SK-N-SH treated with all-trans-retinoic acid at 6 μM for 48 hours (cell line): ENCODE data around the gene CBFA2T3.

ENCODE experiments used
- ATAC-seq: fragments of 200-7000 bp; cut with Tn5 transposase; 3 replicates; pipeline ENCODE4 v1.9.1; 2020; ENCODE audit warnings: mild to moderate bottlenecking, moderate library complexity
- ARNTL ChIP-seq: fragments of 450-650 bp; formaldehyde crosslinking; IDR thresholded peaks from 2 replicates; pipeline ENCODE4 v1.5.0; 2020; ENCODE audit warnings: low read depth, mild to moderate bottlenecking, moderate library complexity, borderline replicate concordance
- BACH2 ChIP-seq: fragments of 250-450 bp; sonication (Bioruptor Pico); IDR thresholded peaks from 2 replicates; pipeline ENCODE4 v1.9.0; 2021; ENCODE audit warnings: mild to moderate bottlenecking, borderline replicate concordance
- CREB5 ChIP-seq: fragments of 250-450 bp; sonication (Bioruptor Pico); IDR thresholded peaks from 2 replicates; pipeline ENCODE4 v1.5.1; 2020; ENCODE audit warnings: low read depth, mild to moderate bottlenecking, moderate library complexity
- CSDC2 ChIP-seq: fragments of 250-450 bp; sonication (Bioruptor Pico); IDR thresholded peaks from 2 replicates; pipeline ENCODE4 v1.5.0; 2020; ENCODE audit warnings: mild to moderate bottlenecking, moderate library complexity
- ESRRG ChIP-seq: fragments of 250-450 bp; sonication (Bioruptor Pico); IDR thresholded peaks from 2 replicates; pipeline ENCODE4 v1.6.1; 2021; ENCODE audit warnings: mild to moderate bottlenecking
- GLIS3 ChIP-seq: fragments of 250-450 bp; sonication (Bioruptor Pico); IDR thresholded peaks from 2 replicates; pipeline ENCODE4 v1.5.0; 2020; ENCODE audit warnings: mild to moderate bottlenecking, moderate library complexity
- ISL1 ChIP-seq: fragments of 250-450 bp; sonication (Bioruptor Pico); IDR thresholded peaks from 2 replicates; pipeline ENCODE4 v2.1.2; 2022; ENCODE audit warnings: mild to moderate bottlenecking, moderate library complexity
- OSR1 ChIP-seq: fragments of 250-450 bp; sonication (Bioruptor Pico); IDR thresholded peaks from 2 replicates; pipeline ENCODE4 v1.8.0; 2022; ENCODE audit warnings: moderate library complexity, mild to moderate bottlenecking, inconsistent platforms
- PPARA ChIP-seq: fragments of 250-450 bp; sonication (Bioruptor Pico); IDR thresholded peaks from 2 replicates; pipeline ENCODE4 v1.5.0; 2020; ENCODE audit warnings: mild to moderate bottlenecking, borderline replicate concordance
- RARB ChIP-seq: fragments of 250-450 bp; sonication (Bioruptor Pico); IDR thresholded peaks from 2 replicates; pipeline ENCODE4 v1.8.0; 2021; ENCODE audit warnings: mild to moderate bottlenecking, moderate library complexity
- SNAI2 ChIP-seq: fragments of 250-450 bp; sonication (Bioruptor Pico); IDR thresholded peaks from 2 replicates; pipeline ENCODE4 v1.5.0; 2020; ENCODE audit warnings: mild to moderate bottlenecking, moderate library complexity
- TCF4 ChIP-seq: fragments of 250-450 bp; sonication (Bioruptor Pico); IDR thresholded peaks from 2 replicates; pipeline ENCODE4 v1.8.0; 2021; ENCODE audit warnings: mild to moderate bottlenecking, moderate library complexity, borderline replicate concordance
- TOX ChIP-seq: fragments of 250-450 bp; sonication (Bioruptor Pico); IDR thresholded peaks from 2 replicates; pipeline ENCODE4 v1.8.0; 2021; ENCODE audit warnings: mild to moderate bottlenecking, moderate library complexity, borderline replicate concordance
- ZFP3 ChIP-seq: fragments of 250-450 bp; sonication (Bioruptor Pico); IDR thresholded peaks from 2 replicates; pipeline ENCODE4 v1.5.0; 2020; ENCODE audit warnings: mild to moderate bottlenecking, moderate library complexity
- ZFP30 ChIP-seq: fragments of 450-650 bp; formaldehyde crosslinking; IDR thresholded peaks from 2 replicates; pipeline ENCODE4 v1.5.0; 2022; ENCODE audit warnings: mild to moderate bottlenecking, moderate library complexity
- ZNF565 ChIP-seq: fragments of 450-650 bp; formaldehyde crosslinking; conservative IDR thresholded peaks from 2 replicates; pipeline ENCODE4 v1.5.0; 2020; ENCODE audit warnings: low read depth, mild to moderate bottlenecking, moderate library complexity
- ZNF70 ChIP-seq: fragments of 450-650 bp; formaldehyde crosslinking; IDR thresholded peaks from 2 replicates; pipeline ENCODE4 v1.5.0; 2020; ENCODE audit warnings: mild to moderate bottlenecking, moderate library complexity
- TF ChIP-seq, protein P1 (sequence below): fragments of 250-450 bp; sonication (Bioruptor Pico); IDR thresholded peaks from 2 replicates; pipeline ENCODE4 v1.8.0; 2021; ENCODE audit warnings: low read depth, mild to moderate bottlenecking, moderate library complexity, borderline replicate concordance
- TF ChIP-seq, protein P2 (sequence below): fragments of 250-450 bp; sonication (Bioruptor Pico); IDR thresholded peaks from 2 replicates; pipeline ENCODE4 v1.8.0; 2020; ENCODE audit warnings: mild to moderate bottlenecking, moderate library complexity, borderline replicate concordance
- TF ChIP-seq, protein P3 (sequence below): fragments of 250-450 bp; sonication (Bioruptor Pico); IDR thresholded peaks from 2 replicates; pipeline ENCODE4 v1.5.0; 2020; ENCODE audit warnings: mild to moderate bottlenecking, moderate library complexity

CBFA2T3 gene

DNA sequence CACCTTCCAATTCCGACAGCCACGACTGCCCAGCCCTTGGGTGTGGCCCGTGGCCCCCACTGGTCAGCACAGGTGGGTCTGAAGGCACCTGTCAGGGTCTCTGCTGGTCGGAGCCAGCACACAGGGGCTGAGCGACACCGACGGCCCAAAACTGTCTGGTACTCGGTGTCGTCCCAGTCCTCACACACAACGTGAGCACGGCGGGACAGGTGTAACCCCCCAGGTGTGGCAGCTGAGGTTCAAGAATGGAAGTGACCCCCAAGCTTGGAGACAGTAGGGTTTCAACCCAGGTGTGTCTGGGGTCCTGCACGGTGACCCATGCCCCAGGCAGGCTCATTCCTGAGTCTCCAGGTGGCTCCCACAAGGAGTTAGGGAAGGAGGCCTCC, 121.3 kb downstream of the CBFA2T3 start:
- TF ChIP-seq SNAI2 (CRISPR knock-in tag) = no peak
- no peak for TF ChIP-seq ZFP3 (CRISPR knock-in tag)
- no peak for TF ChIP-seq RARB (CRISPR knock-in tag)
- TF ChIP-seq CREB5 (CRISPR knock-in tag) = no peak
- TF ChIP-seq ESRRG (CRISPR knock-in tag) = no peak
- TF ChIP-seq GLIS3 (CRISPR knock-in tag) = no peak
- TF ChIP-seq BACH2 (CRISPR knock-in tag) = no peak
- TF ChIP-seq CSDC2 (CRISPR knock-in tag) = no peak
- TF ChIP-seq ZNF70 (CRISPR knock-in tag) = no peak
- TF ChIP-seq ISL1 (CRISPR knock-in tag) = no peak
- no peak for TF ChIP-seq ZNF565 (CRISPR knock-in tag)
- no peak for TF ChIP-seq TOX
- ATAC-seq = no peak

GRCh38 chr16:88855176-88855575, 121.8 kb downstream of the CBFA2T3 start:
- no peak for TF ChIP-seq ARNTL (CRISPR knock-in tag)
- TF ChIP-seq ISL1 (CRISPR knock-in tag) = no peak
- TF ChIP-seq ZFP3 (CRISPR knock-in tag) = no peak
- TF ChIP-seq, protein P1, sequence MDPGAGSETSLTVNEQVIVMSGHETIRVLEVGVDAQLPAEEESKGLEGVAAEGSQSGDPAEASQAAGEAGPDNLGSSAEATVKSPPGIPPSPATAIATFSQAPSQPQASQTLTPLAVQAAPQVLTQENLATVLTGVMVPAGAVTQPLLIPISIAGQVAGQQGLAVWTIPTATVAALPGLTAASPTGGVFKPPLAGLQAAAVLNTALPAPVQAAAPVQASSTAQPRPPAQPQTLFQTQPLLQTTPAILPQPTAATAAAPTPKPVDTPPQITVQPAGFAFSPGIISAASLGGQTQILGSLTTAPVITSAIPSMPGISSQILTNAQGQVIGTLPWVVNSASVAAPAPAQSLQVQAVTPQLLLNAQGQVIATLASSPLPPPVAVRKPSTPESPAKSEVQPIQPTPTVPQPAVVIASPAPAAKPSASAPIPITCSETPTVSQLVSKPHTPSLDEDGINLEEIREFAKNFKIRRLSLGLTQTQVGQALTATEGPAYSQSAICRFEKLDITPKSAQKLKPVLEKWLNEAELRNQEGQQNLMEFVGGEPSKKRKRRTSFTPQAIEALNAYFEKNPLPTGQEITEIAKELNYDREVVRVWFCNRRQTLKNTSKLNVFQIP = no peak
- TF ChIP-seq ZNF70 (CRISPR knock-in tag) = no peak
- no peak for TF ChIP-seq SNAI2 (CRISPR knock-in tag)
- TF ChIP-seq PPARA = no peak
- TF ChIP-seq, protein P2, sequence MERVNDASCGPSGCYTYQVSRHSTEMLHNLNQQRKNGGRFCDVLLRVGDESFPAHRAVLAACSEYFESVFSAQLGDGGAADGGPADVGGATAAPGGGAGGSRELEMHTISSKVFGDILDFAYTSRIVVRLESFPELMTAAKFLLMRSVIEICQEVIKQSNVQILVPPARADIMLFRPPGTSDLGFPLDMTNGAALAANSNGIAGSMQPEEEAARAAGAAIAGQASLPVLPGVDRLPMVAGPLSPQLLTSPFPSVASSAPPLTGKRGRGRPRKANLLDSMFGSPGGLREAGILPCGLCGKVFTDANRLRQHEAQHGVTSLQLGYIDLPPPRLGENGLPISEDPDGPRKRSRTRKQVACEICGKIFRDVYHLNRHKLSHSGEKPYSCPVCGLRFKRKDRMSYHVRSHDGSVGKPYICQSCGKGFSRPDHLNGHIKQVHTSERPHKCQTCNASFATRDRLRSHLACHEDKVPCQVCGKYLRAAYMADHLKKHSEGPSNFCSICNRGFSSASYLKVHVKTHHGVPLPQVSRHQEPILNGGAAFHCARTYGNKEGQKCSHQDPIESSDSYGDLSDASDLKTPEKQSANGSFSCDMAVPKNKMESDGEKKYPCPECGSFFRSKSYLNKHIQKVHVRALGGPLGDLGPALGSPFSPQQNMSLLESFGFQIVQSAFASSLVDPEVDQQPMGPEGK (CRISPR knock-in tag) = no peak
- no peak for TF ChIP-seq ZFP30 (CRISPR knock-in tag)
- TF ChIP-seq CREB5 (CRISPR knock-in tag) = no peak
- no peak for TF ChIP-seq ESRRG (CRISPR knock-in tag)
- TF ChIP-seq BACH2 (CRISPR knock-in tag) = no peak
- TF ChIP-seq, protein P3, sequence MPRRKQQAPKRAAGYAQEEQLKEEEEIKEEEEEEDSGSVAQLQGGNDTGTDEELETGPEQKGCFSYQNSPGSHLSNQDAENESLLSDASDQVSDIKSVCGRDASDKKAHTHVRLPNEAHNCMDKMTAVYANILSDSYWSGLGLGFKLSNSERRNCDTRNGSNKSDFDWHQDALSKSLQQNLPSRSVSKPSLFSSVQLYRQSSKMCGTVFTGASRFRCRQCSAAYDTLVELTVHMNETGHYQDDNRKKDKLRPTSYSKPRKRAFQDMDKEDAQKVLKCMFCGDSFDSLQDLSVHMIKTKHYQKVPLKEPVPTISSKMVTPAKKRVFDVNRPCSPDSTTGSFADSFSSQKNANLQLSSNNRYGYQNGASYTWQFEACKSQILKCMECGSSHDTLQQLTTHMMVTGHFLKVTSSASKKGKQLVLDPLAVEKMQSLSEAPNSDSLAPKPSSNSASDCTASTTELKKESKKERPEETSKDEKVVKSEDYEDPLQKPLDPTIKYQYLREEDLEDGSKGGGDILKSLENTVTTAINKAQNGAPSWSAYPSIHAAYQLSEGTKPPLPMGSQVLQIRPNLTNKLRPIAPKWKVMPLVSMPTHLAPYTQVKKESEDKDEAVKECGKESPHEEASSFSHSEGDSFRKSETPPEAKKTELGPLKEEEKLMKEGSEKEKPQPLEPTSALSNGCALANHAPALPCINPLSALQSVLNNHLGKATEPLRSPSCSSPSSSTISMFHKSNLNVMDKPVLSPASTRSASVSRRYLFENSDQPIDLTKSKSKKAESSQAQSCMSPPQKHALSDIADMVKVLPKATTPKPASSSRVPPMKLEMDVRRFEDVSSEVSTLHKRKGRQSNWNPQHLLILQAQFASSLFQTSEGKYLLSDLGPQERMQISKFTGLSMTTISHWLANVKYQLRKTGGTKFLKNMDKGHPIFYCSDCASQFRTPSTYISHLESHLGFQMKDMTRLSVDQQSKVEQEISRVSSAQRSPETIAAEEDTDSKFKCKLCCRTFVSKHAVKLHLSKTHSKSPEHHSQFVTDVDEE (CRISPR knock-in tag) = no peak
- TF ChIP-seq TCF4 = no peak
- TF ChIP-seq, all 23 proteins: peak for 0
- ATAC-seq = no peak

DNA sequence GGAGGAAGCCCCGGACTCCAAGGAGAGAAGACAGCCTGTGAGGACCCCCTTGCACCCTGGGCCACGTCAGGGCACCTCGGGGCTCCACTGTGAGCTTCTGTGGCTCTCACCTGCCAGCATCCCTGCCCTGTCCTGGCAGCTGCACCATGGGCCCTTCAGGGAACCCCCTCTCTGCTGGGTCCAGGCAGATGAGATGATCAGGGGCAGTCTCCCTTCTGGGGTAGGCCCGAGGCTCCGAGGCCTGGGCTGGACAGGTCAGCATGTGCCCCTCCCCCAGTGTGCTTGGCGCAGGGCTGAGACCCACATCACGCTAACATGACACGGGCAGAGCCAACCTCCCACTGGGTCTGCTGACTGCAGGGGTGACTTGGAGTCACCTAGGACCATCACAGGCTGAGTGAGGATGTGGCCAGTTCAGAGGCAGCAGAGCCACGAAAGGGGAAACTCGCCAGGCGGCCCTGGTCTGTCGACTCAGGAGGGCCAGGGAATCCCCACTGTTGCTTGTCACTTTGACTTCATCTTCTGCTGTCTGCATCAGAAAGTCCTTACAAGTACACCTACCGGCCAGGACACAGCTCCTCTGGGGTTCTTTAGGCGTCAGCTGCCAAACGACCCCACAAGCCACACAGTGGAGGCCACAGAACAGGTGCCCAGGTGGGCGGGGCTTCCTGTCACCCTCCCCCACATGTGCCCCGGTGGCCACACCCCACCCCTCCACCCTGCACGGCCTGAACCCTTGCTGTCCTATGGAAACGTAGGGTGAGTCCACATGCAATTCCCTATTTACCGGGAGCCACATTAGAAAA, 122.5 kb downstream of the CBFA2T3 start:
- no peak for ATAC-seq
- no peak for TF ChIP-seq ARNTL (CRISPR knock-in tag)
- TF ChIP-seq GLIS3 (CRISPR knock-in tag) = no peak
- TF ChIP-seq, protein P3 (CRISPR knock-in tag) = no peak
- no peak for TF ChIP-seq ZNF70 (CRISPR knock-in tag)
- no peak for TF ChIP-seq OSR1 (CRISPR knock-in tag)
- no peak for TF ChIP-seq CSDC2 (CRISPR knock-in tag)
- TF ChIP-seq RARB (CRISPR knock-in tag) = no peak
- TF ChIP-seq TCF4 = no peak
- TF ChIP-seq ZFP30 (CRISPR knock-in tag) = no peak
- TF ChIP-seq CREB5 (CRISPR knock-in tag) = no peak
- TF ChIP-seq, protein P2 (CRISPR knock-in tag) = no peak
